NB4 (cell line): Measurements from ENCODE around the gene COL16A1.

Experiments used
- DNase-seq: peaks from one replicate; pipeline ENCODE4 v3.0.0; 2010; ENCODE audit warnings: low read depth
- H3K4me3 ChIP-seq: one replicate; pipeline ENCODE4 v1.5.1; 2011; ENCODE audit warnings: mild to moderate bottlenecking, low read depth, low read length, moderate library complexity
- CTCF ChIP-seq: IDR thresholded peaks from one replicate; pipeline ENCODE4 v1.5.1; 2012; ENCODE audit warnings: low read depth, low read length
- MAX ChIP-seq: IDR thresholded peaks from 2 replicates; pipeline ENCODE4 v1.6.1; 2011; ENCODE audit warnings: low read depth, low read length
- MYC ChIP-seq: IDR thresholded peaks from 2 replicates; pipeline ENCODE4 v1.6.1; 2011; ENCODE audit warnings: low read depth, low read length
- POLR2A ChIP-seq: IDR thresholded peaks from 2 replicates; pipeline ENCODE4 v1.6.1; 2011; ENCODE audit warnings: mild to moderate bottlenecking; ENCODE audit not compliant: insufficient read length; ENCODE audit errors: extremely low read depth

COL16A1 gene

GRCh38 chr1:31633117-31633516 lies 70.7 kb downstream of the COL16A1 start:
- TF ChIP-seq CTCF (peak; percentile 60), MAX (no peak)
- DNase-seq = peak; percentile 44
- no peak overlapping the region for H3K4me3 ChIP-seq

- no peak overlapping the region for H3K4me3 ChIP-seq
- TF ChIP-seq MAX (no peak), CTCF (no peak), MYC (no peak)
- DNase-seq = no peak
These were observed 71.2 kb downstream of the COL16A1 start for GRCh38 chr1:31632649-31633048.

GRCh38 chr1:31628931-31629556 lies 74.8 kb downstream of the COL16A1 start:
- no peak overlapping the region for H3K4me3 ChIP-seq
- TF ChIP-seq MYC (no peak), MAX (no peak), CTCF (no peak), POLR2A (no peak)
- no peak for DNase-seq

GRCh38 chr1:31627930-31628559 lies 75.8 kb downstream of the COL16A1 start:
- no peak for DNase-seq
- TF ChIP-seq MYC = no peak
- TF ChIP-seq CTCF = no peak
- TF ChIP-seq MAX = no peak
- TF ChIP-seq POLR2A = no peak

GRCh38 chr1:31627301-31627929 lies 76.4 kb downstream of the COL16A1 start:
- H3K4me3 ChIP-seq = no peak overlapping the region
- TF ChIP-seq CTCF (no peak), MYC (no peak), MAX (no peak), POLR2A (no peak)
- no peak for DNase-seq

More at GRCh38 chr1:31627930-31628559, 75.8 kb downstream of the COL16A1 start:
- no peak overlapping the region for H3K4me3 ChIP-seq
